Osteocyte (in vitro differentiated cells): ENCODE data around the gene TP63. TPM values are rescaled to one million over a fixed set of nuclear protein-coding genes. Genes with fewer than 3 reads are reported as not detected.
"Not testable (repeated sequence)": the region's sequence is repeated elsewhere in the genome, so short reads cannot be mapped to it uniquely, and the experiment has no call there.

Source experiments
- DNase-seq: peaks from one replicate; pipeline ENCODE4 v3.0.0; 2021; ENCODE audit warnings: mixed read lengths; ENCODE audit not compliant: unreplicated experiment; ENCODE audit errors: extremely low spot score
- H3K27ac Mint-ChIP-seq: one replicate; pipeline ENCODE4 v1.8.0; 2021; ENCODE audit warnings: mild to moderate bottlenecking, mixed read lengths; ENCODE audit not compliant: unreplicated experiment
- H3K27me3 Mint-ChIP-seq: one replicate; pipeline ENCODE4 v1.8.0; 2021; ENCODE audit warnings: mixed read lengths; ENCODE audit not compliant: unreplicated experiment
- H3K36me3 Mint-ChIP-seq: one replicate; pipeline ENCODE4 v1.8.0; 2021; ENCODE audit warnings: mixed read lengths; ENCODE audit not compliant: unreplicated experiment
- H3K4me1 Mint-ChIP-seq: one replicate; pipeline ENCODE4 v1.8.0; 2021; ENCODE audit warnings: mixed read lengths; ENCODE audit not compliant: unreplicated experiment
- H3K4me3 Mint-ChIP-seq: one replicate; pipeline ENCODE4 v1.8.0; 2021; ENCODE audit warnings: mild to moderate bottlenecking, moderate library complexity, mixed read lengths; ENCODE audit not compliant: unreplicated experiment
- H3K9me3 Mint-ChIP-seq: one replicate; pipeline ENCODE4 v1.8.0; 2021; ENCODE audit warnings: mixed read lengths; ENCODE audit not compliant: unreplicated experiment
- total RNA-seq: library from RNA; stranded (reverse); gene quantifications from 2 replicates; pipeline ENCODE4 v1.2.1, GENCODE V29; 2021
- TF ChIP-seq, protein P1 (sequence below): fragments of 200-600 bp; sonication (generic); IDR thresholded peaks from 2 replicates; pipeline ENCODE4 v1.5.0; 2021; ENCODE audit warnings: antibody characterized with exemption, mild to moderate bottlenecking, moderate library complexity

Gene TP63
- total RNA-seq, 1 donor from 2014 or later = 0.16 TPM

GRCh38 chr3:189588070-189588469, 43.1 kb upstream of the TP63 start:
- Mint-ChIP-seq H3K4me1 (peaks cover 27% of the 10 kb centered on the region), H3K4me3 (peak overlapping the region; percentile 12), H3K27ac (peak overlapping the region; percentile 63), H3K36me3 (peaks cover 2% of the 10 kb centered on the region), H3K9me3 (peaks cover 21% of the 10 kb centered on the region), H3K27me3 (no peaks in the 10 kb centered on the region)
- DNase-seq = no peak
- TF ChIP-seq, protein P1, sequence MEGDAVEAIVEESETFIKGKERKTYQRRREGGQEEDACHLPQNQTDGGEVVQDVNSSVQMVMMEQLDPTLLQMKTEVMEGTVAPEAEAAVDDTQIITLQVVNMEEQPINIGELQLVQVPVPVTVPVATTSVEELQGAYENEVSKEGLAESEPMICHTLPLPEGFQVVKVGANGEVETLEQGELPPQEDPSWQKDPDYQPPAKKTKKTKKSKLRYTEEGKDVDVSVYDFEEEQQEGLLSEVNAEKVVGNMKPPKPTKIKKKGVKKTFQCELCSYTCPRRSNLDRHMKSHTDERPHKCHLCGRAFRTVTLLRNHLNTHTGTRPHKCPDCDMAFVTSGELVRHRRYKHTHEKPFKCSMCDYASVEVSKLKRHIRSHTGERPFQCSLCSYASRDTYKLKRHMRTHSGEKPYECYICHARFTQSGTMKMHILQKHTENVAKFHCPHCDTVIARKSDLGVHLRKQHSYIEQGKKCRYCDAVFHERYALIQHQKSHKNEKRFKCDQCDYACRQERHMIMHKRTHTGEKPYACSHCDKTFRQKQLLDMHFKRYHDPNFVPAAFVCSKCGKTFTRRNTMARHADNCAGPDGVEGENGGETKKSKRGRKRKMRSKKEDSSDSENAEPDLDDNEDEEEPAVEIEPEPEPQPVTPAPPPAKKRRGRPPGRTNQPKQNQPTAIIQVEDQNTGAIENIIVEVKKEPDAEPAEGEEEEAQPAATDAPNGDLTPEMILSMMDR = no peak

- TF ChIP-seq, protein P1 = no peak
- no peak for DNase-seq
Observed at GRCh38 chr3:189588475-189589178, 42.6 kb upstream of the TP63 start.

GRCh38 chr3:189589179-189589569, 42.0 kb upstream of the TP63 start:
- H3K4me1 Mint-ChIP-seq = peaks cover 32% of the 10 kb centered on the region
- peak overlapping the region; percentile 63 for H3K27ac Mint-ChIP-seq
- H3K36me3 Mint-ChIP-seq = peaks cover 2% of the 10 kb centered on the region
- DNase-seq = no peak
- H3K4me3 Mint-ChIP-seq = no peak overlapping the region
- TF ChIP-seq, protein P1 = no peak
- H3K27me3 Mint-ChIP-seq = no peaks in the 10 kb centered on the region
- peaks cover 23% of the 10 kb centered on the region for H3K9me3 Mint-ChIP-seq

More at GRCh38 chr3:189588475-189589178, 42.6 kb upstream of the TP63 start:
- H3K27ac Mint-ChIP-seq = peak overlapping the region; percentile 63
- H3K36me3 Mint-ChIP-seq = peaks cover 2% of the 10 kb centered on the region
- H3K27me3 Mint-ChIP-seq = no peaks in the 10 kb centered on the region
- peak overlapping the region; percentile 12 for H3K4me3 Mint-ChIP-seq
- peaks cover 23% of the 10 kb centered on the region for H3K9me3 Mint-ChIP-seq
- H3K4me1 Mint-ChIP-seq = peaks cover 31% of the 10 kb centered on the region

DNA sequence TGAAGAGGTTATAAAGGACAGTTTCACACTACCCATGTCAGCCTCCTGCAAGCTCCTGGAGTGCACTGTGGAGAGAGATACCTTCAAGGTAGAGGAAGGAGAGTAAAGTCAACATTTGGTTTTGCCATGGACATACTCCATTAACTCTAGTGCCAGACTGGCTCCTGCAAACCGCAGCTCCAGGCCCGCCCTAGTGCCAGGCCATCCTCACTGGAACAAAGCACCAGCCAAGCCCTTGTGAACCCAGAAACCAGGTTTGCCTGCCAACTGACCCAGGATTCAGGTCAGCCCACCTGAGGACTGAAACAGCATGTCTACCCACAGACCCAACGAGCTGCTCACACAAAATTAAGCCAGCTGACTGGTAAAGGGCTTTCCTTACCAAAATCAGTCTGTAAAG, 41.0 kb upstream of the TP63 start:
- Mint-ChIP-seq H3K9me3 (peaks cover 23% of the 10 kb centered on the region), H3K27ac (no peak overlapping the region), H3K36me3 (peaks cover 2% of the 10 kb centered on the region), H3K4me1 (peaks cover 30% of the 10 kb centered on the region), H3K4me3 (no peak overlapping the region), H3K27me3 (no peaks in the 10 kb centered on the region)
- no peak for DNase-seq
- TF ChIP-seq, protein P1 = no peak

GRCh38 chr3:189593581-189593980, 37.6 kb upstream of the TP63 start:
- DNase-seq = no peak

GRCh38 chr3:189596078-189596979, 34.9 kb upstream of the TP63 start:
- not testable (repeated sequence) for H3K27ac Mint-ChIP-seq, H3K4me1 Mint-ChIP-seq, DNase-seq, H3K27me3 Mint-ChIP-seq, H3K4me3 Mint-ChIP-seq, H3K36me3 Mint-ChIP-seq
- H3K9me3 Mint-ChIP-seq = peaks cover 18% of the 10 kb centered on the region

More at GRCh38 chr3:189593581-189593980, 37.6 kb upstream of the TP63 start:
- Mint-ChIP-seq H3K27me3 (no peaks in the 10 kb centered on the region), H3K27ac (no peak overlapping the region), H3K9me3 (peaks cover 23% of the 10 kb centered on the region), H3K4me3 (no peak overlapping the region), H3K36me3 (peaks cover 2% of the 10 kb centered on the region), H3K4me1 (peaks cover 10% of the 10 kb centered on the region)
- TF ChIP-seq, protein P1 = no peak
